GM12878 (cell line): ENCODE data around the gene AHNAK. TPM values are rescaled to one million over a fixed set of nuclear protein-coding genes. Genes with fewer than 3 reads are reported as not detected.

ENCODE experiments used
- ATAC-seq: fragments of 200-7000 bp; cut with Tn5 transposase; 3 replicates; pipeline ENCODE4 v1.9.1; 2020; ENCODE audit warnings: mild to moderate bottlenecking, moderate library complexity
- BruUV-seq: library from RNA; stranded (reverse); fragments of 400-500 nt; replicated peaks from 2 replicates; lab custom pipeline; 2021; lab: Mats Ljungman, UMichigan
- CTCF ChIA-PET: fragments of 300-600 bp; sonication (Branson Sonifier 250); formaldehyde crosslinking; extraction: SDS; loops from one replicate; lab custom pipeline; 2021; ENCODE audit warnings: inconsistent platforms; lab: Yijun Ruan, JAX
- POLR2A ChIA-PET: fragments of 350-600 bp; formaldehyde crosslinking; extraction: SDS; loops from one replicate; lab custom pipeline; 2021; ENCODE audit warnings: inconsistent platforms; lab: Charles Lee
- RAD21 ChIA-PET: fragments of 300-600 bp; sonication (Branson Sonifier 250); formaldehyde crosslinking; loops from one replicate; lab custom pipeline; 2023; ENCODE audit warnings: antibody characterized with exemption; ENCODE audit not compliant: unreplicated experiment; lab: Charles Lee
- SMC1A ChIA-PET: fragments of 300-600 bp; sonication (Branson Sonifier 250); formaldehyde crosslinking; loops from one replicate; lab custom pipeline; 2023; ENCODE audit not compliant: unreplicated experiment, uncharacterized antibody; lab: Charles Lee
- DNase-seq: peaks from one replicate; pipeline ENCODE4 v3.0.0-alpha.2; 2011; ENCODE audit warnings: low read depth, low spot score
- FAIRE-seq: peaks from 3 replicates; lab custom pipeline; 2011; peaks lifted over from hg19 to GRCh38; lab: Jason Lieb, UNC
- H2AFZ ChIP-seq: 2 replicates; pipeline ENCODE4 v1.6.0; 2011; ENCODE audit warnings: low read depth, low read length, control low read depth; ENCODE audit not compliant: control insufficient read depth
- H3K27ac ChIP-seq: 2 replicates; pipeline ENCODE4 v1.5.1; 2011; ENCODE audit warnings: control low read depth; ENCODE audit not compliant: control insufficient read depth, insufficient read depth
- H3K27me3 ChIP-seq, 2 experiments: replicated peaks in 1 of 2; 2 replicates each; pipeline versions ENCODE4 v1.6.0 to v1.6.1; 2011; ENCODE audit warnings: low read length in 1 of 2; ENCODE audit not compliant: control insufficient read depth in 2 of 2, insufficient read depth in 2 of 2
- H3K36me3 ChIP-seq, 2 experiments: 2 replicates each; pipeline ENCODE4 v1.5.1; 2011; ENCODE audit warnings: low read length in 1 of 2; ENCODE audit not compliant: control insufficient read depth in 2 of 2, insufficient read depth in 2 of 2
- H3K4me1 ChIP-seq: 2 replicates; pipeline ENCODE4 v1.6.1; 2011; ENCODE audit warnings: mild to moderate bottlenecking, low read length, moderate library complexity, mixed read lengths; ENCODE audit not compliant: control insufficient read depth, insufficient read depth
- H3K4me2 ChIP-seq: 2 replicates; pipeline ENCODE4 v1.6.0; 2011; ENCODE audit warnings: control low read depth; ENCODE audit not compliant: control insufficient read depth, insufficient read depth
- H3K4me3 ChIP-seq: fragments of 200-600 bp; sonication (generic); 2 replicates; pipeline ENCODE4 v1.5.1; 2016
- H3K79me2 ChIP-seq: 2 replicates; pipeline ENCODE4 v1.6.0; 2011; ENCODE audit warnings: low read length; ENCODE audit not compliant: control insufficient read depth, insufficient read depth
- H3K9ac ChIP-seq: 2 replicates; pipeline ENCODE4 v1.8.0; 2011; ENCODE audit warnings: low read length, control low read depth, mixed read lengths; ENCODE audit not compliant: control insufficient read depth, insufficient read depth
- H3K9me3 ChIP-seq: replicated peaks from 3 replicates; pipeline ENCODE4 v1.5.1; 2011; ENCODE audit warnings: mild to moderate bottlenecking, low read length; ENCODE audit not compliant: control insufficient read depth, insufficient read depth
- H4K20me1 ChIP-seq: 2 replicates; pipeline ENCODE4 v1.6.0; 2011; ENCODE audit not compliant: control insufficient read depth, insufficient read depth
- CBFB ChIP-seq: IDR thresholded peaks from 2 replicates; pipeline ENCODE4 v1.6.1; 2016; ENCODE audit warnings: antibody characterized with exemption, low read depth
- TCF3 ChIP-seq: IDR thresholded peaks from 2 replicates; pipeline ENCODE4 v1.6.1; 2012; ENCODE audit warnings: low read depth, mild to moderate bottlenecking, low read length, borderline replicate concordance; ENCODE audit not compliant: insufficient read depth
- WRNIP1 ChIP-seq: IDR thresholded peaks from 2 replicates; pipeline ENCODE4 v1.6.1; 2011; ENCODE audit warnings: low read depth, low read length, improper control_type of control experiment, borderline replicate concordance
- ZSCAN29 ChIP-seq: fragments of 450-650 bp; IDR thresholded peaks from 2 replicates; pipeline ENCODE4 v1.6.1; 2017; ENCODE audit warnings: mild to moderate bottlenecking, moderate library complexity
- WGBS: methylation state at CpG from one replicate; pipeline ENCODE4 v1.1.6; 2016; ENCODE audit warnings: low lambda C conversion rate; ENCODE audit not compliant: insufficient replicate concordance, insufficient coverage; ENCODE audit errors: missing lambda C conversion rate; 5-methylcytosine and 5-hydroxymethylcytosine counted together
- in situ Hi-C: fragments of 300-500 bp; cut with MboI; formaldehyde crosslinking; loops from 9 replicates; pipeline ENCODE4 v1.14.3; 2018; ENCODE audit warnings: mixed read lengths
- intact Hi-C: fragments of 100-400 bp; cut with micrococcal nuclease; formaldehyde crosslinking; loops from one replicate; pipeline ENCODE4 v1.14.2; 2022; ENCODE audit not compliant: unreplicated experiment
- polyA plus RNA-seq, 11 experiments: library from polyadenylated mRNA; depleted of rRNA in 4 of 11; unstranded in 6 of 11; stranded (reverse) in 5 of 11; fragments of >200 nt; fragmentation: Nextera tagmentation in 4 of 11; fragmentation: Illumina TruSeq in 1 of 11; extraction: Ambion mirVana in 4 of 11; extraction: Trizol in 1 of 11; gene quantifications; 1 replicate in 1 of 11; 2 replicates in 10 of 11; pipeline versions ENCODE4 v1.2.1 to v1.2.3, GENCODE V29; 2011 to 2016; ENCODE audit warnings: inconsistent platforms in 2 of 11, missing spikeins in 2 of 11, low read depth in 1 of 11
- total RNA-seq, 4 experiments: library from RNA; depleted of rRNA in 3 of 4; stranded (reverse); fragments of >200 nt in 3 of 4; fragmentation: Illumina TruSeq in 1 of 4; extraction: Trizol in 1 of 4; gene quantifications; 2 replicates each; pipeline versions ENCODE4 v1.2.1 to v1.2.3, GENCODE V29; 2013 to 2021
- TF ChIP-seq, protein P1 (sequence below): fragments of 450-650 bp; formaldehyde crosslinking; IDR thresholded peaks from 2 replicates; pipeline ENCODE4 v1.4.0; 2022; ENCODE audit warnings: mild to moderate bottlenecking, moderate library complexity
- TF ChIP-seq, protein P2 (sequence below): fragments of 450-650 bp; IDR thresholded peaks from 2 replicates; pipeline ENCODE4 v1.6.1; 2017; ENCODE audit warnings: mild to moderate bottlenecking, moderate library complexity
- TF ChIP-seq, protein P3 (sequence below): IDR thresholded peaks from 2 replicates; pipeline ENCODE4 v1.6.1; 2011; ENCODE audit warnings: low read depth, low read length, improper control_type of control experiment, borderline replicate concordance
- TF ChIP-seq, protein P4 (sequence below): fragments of 450-650 bp; IDR thresholded peaks from 2 replicates; pipeline ENCODE4 v1.6.1; 2017; ENCODE audit warnings: mild to moderate bottlenecking, moderate library complexity

Gene AHNAK
- total and polyA plus RNA-seq, 10 of the 15 experiments (the other 5 are each of a cell fraction or from before 2014, with no cell fraction given): 0.76 to 90.3 (median 19.4) TPM

DNA sequence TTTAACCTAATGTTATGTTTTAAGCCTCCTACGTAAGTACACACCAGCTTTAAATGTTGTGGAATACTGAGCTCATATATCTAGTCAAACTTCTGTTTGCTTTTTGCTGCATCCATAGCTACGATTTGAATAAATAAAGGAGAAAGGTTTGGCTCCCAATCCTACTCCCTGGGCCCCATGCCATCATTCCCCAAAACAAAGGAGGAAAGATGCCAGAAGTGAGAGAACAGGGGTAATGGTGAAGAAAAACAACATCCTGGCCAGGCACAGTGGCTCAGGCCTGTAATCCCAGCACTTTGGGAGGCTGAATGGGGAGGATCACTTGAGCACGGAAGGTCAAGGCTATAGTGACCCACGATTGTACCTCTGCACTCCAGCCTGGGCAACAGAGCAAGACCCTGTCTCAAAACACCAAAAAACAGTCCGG is 101.3 kb downstream of the AHNAK start:
- Histone ChIP-seq H3K4me3 (no peak overlapping the region), H3K27me3 (peaks cover 0 to 3% of the 10 kb centered on the region in 2 experiments; a peak in 1 of 4 replicates), H3K9me3 (no peaks in the 10 kb centered on the region), H3K4me2 (no peak overlapping the region), H3K36me3 (no peaks in the 10 kb centered on the region), H2AFZ (no peak overlapping the region), H4K20me1 (no peaks in the 10 kb centered on the region), H3K27ac (no peak overlapping the region), H3K4me1 (no peaks in the 10 kb centered on the region), H3K9ac (no peak overlapping the region), H3K79me2 (no peaks in the 10 kb centered on the region)
- ChIA-PET CTCF (interaction anchor here (1.2 to 2.5 kb wide), 4 partner anchors 12 to 462 kb away, joined by 3 to 17 read pairs (median 7); no protein-coding TSS in a partner anchor), POLR2A (interaction anchor here (0.5 kb wide), 2 partner anchors 16 to 57 kb away, joined by 4 to 5 read pairs; no protein-coding TSS in a partner anchor), SMC1A (interaction anchor here (0.6 to 2.1 kb wide), 7 partner anchors 9 to 231 kb away, joined by 3 to 8 read pairs (median 3); no protein-coding TSS in a partner anchor), RAD21 (interaction anchor here (1.1 to 2.1 kb wide), 6 partner anchors 17 to 113 kb away, joined by 3 to 7 read pairs (median 6); no protein-coding TSS in a partner anchor)
- TF ChIP-seq, protein P1, sequence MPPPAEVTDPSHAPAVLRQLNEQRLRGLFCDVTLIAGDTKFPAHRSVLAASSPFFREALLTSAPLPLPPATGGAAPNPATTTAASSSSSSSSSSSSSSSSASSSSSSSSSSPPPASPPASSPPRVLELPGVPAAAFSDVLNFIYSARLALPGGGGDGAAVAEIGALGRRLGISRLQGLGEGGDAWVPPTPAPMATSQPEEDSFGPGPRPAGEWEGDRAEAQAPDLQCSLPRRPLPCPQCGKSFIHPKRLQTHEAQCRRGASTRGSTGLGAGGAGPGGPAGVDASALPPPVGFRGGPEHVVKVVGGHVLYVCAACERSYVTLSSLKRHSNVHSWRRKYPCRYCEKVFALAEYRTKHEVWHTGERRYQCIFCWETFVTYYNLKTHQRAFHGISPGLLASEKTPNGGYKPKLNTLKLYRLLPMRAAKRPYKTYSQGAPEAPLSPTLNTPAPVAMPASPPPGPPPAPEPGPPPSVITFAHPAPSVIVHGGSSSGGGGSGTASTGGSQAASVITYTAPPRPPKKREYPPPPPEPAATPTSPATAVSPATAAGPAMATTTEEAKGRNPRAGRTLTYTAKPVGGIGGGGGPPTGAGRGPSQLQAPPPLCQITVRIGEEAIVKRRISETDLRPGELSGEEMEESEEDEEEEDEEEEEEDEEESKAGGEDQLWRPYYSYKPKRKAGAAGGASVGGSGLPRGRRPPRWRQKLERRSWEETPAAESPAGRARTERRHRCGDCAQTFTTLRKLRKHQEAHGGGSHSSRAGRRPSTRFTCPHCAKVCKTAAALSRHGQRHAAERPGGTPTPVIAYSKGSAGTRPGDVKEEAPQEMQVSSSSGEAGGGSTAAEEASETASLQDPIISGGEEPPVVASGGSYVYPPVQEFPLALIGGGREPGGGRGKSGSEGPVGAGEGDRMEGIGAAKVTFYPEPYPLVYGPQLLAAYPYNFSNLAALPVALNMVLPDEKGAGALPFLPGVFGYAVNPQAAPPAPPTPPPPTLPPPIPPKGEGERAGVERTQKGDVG: no peak
- TF ChIP-seq CBFB (no peak), WRNIP1 (no peak), ZSCAN29 (no peak), TCF3 (no peak)
- TF ChIP-seq, protein P2, sequence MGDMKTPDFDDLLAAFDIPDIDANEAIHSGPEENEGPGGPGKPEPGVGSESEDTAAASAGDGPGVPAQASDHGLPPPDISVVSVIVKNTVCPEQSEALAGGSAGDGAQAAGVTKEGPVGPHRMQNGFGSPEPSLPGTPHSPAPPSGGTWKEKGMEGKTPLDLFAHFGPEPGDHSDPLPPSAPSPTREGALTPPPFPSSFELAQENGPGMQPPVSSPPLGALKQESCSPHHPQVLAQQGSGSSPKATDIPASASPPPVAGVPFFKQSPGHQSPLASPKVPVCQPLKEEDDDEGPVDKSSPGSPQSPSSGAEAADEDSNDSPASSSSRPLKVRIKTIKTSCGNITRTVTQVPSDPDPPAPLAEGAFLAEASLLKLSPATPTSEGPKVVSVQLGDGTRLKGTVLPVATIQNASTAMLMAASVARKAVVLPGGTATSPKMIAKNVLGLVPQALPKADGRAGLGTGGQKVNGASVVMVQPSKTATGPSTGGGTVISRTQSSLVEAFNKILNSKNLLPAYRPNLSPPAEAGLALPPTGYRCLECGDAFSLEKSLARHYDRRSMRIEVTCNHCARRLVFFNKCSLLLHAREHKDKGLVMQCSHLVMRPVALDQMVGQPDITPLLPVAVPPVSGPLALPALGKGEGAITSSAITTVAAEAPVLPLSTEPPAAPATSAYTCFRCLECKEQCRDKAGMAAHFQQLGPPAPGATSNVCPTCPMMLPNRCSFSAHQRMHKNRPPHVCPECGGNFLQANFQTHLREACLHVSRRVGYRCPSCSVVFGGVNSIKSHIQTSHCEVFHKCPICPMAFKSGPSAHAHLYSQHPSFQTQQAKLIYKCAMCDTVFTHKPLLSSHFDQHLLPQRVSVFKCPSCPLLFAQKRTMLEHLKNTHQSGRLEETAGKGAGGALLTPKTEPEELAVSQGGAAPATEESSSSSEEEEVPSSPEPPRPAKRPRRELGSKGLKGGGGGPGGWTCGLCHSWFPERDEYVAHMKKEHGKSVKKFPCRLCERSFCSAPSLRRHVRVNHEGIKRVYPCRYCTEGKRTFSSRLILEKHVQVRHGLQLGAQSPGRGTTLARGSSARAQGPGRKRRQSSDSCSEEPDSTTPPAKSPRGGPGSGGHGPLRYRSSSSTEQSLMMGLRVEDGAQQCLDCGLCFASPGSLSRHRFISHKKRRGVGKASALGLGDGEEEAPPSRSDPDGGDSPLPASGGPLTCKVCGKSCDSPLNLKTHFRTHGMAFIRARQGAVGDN: no peak
- TF ChIP-seq, protein P3, sequence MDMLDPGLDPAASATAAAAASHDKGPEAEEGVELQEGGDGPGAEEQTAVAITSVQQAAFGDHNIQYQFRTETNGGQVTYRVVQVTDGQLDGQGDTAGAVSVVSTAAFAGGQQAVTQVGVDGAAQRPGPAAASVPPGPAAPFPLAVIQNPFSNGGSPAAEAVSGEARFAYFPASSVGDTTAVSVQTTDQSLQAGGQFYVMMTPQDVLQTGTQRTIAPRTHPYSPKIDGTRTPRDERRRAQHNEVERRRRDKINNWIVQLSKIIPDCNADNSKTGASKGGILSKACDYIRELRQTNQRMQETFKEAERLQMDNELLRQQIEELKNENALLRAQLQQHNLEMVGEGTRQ: no peak
- TF ChIP-seq, protein P4, sequence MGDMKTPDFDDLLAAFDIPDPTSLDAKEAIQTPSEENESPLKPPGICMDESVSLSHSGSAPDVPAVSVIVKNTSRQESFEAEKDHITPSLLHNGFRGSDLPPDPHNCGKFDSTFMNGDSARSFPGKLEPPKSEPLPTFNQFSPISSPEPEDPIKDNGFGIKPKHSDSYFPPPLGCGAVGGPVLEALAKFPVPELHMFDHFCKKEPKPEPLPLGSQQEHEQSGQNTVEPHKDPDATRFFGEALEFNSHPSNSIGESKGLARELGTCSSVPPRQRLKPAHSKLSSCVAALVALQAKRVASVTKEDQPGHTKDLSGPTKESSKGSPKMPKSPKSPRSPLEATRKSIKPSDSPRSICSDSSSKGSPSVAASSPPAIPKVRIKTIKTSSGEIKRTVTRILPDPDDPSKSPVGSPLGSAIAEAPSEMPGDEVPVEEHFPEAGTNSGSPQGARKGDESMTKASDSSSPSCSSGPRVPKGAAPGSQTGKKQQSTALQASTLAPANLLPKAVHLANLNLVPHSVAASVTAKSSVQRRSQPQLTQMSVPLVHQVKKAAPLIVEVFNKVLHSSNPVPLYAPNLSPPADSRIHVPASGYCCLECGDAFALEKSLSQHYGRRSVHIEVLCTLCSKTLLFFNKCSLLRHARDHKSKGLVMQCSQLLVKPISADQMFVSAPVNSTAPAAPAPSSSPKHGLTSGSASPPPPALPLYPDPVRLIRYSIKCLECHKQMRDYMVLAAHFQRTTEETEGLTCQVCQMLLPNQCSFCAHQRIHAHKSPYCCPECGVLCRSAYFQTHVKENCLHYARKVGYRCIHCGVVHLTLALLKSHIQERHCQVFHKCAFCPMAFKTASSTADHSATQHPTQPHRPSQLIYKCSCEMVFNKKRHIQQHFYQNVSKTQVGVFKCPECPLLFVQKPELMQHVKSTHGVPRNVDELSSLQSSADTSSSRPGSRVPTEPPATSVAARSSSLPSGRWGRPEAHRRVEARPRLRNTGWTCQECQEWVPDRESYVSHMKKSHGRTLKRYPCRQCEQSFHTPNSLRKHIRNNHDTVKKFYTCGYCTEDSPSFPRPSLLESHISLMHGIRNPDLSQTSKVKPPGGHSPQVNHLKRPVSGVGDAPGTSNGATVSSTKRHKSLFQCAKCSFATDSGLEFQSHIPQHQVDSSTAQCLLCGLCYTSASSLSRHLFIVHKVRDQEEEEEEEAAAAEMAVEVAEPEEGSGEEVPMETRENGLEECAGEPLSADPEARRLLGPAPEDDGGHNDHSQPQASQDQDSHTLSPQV: no peak
- no peak for FAIRE-seq
- in situ Hi-C loops: no loop called here
- DNase-seq: no peak
- intact Hi-C loops: no loop called here
- ATAC-seq: no peak
- 69% methylated on average over 5 of the region's 5 CpGs for WGBS
- BruUV-seq: no TSS peak
